Neural progenitor cell (in vitro differentiated cells): ENCODE data around the gene SUN1. TPM values are rescaled to one million over a fixed set of nuclear protein-coding genes. Genes with fewer than 3 reads are reported as not detected.

ENCODE experiments used
- DNase-seq: peaks from one replicate; pipeline ENCODE4 v3.0.0-alpha.2; 2016; ENCODE audit warnings: low spot score
- H2AFZ ChIP-seq: fragments of 200-600 bp; sonication (generic); replicated peaks from 2 replicates; pipeline ENCODE4 v1.6.1; 2016; ENCODE audit warnings: antibody characterized with exemption
- H3F3A ChIP-seq: fragments of 200-600 bp; sonication (generic); 2 replicates; pipeline ENCODE4 v1.6.1; 2016; ENCODE audit warnings: antibody characterized with exemption, low read depth
- H3K27ac ChIP-seq: fragments of 200-600 bp; sonication (generic); 2 replicates; pipeline ENCODE4 v1.5.1; 2016; ENCODE audit warnings: mild to moderate bottlenecking
- H3K27me3 ChIP-seq: fragments of 200-600 bp; sonication (generic); 2 replicates; pipeline ENCODE4 v1.6.1; 2016; ENCODE audit warnings: mild to moderate bottlenecking, moderate library complexity
- H3K36me3 ChIP-seq: fragments of 200-600 bp; sonication (generic); 2 replicates; pipeline ENCODE4 v1.5.1; 2016
- H3K4me1 ChIP-seq: fragments of 200-600 bp; sonication (generic); 2 replicates; pipeline ENCODE4 v1.6.1; 2016; ENCODE audit warnings: mixed run types
- H3K4me2 ChIP-seq: fragments of 200-600 bp; sonication (generic); 2 replicates; pipeline ENCODE4 v1.6.1; 2016
- H3K4me3 ChIP-seq: fragments of 200-600 bp; sonication (generic); 2 replicates; pipeline ENCODE4 v1.5.1; 2016
- H3K79me2 ChIP-seq: fragments of 200-600 bp; sonication (generic); 2 replicates; pipeline ENCODE4 v1.6.1; 2016; ENCODE audit warnings: low read depth
- H3K9ac ChIP-seq: fragments of 200-600 bp; sonication (generic); 2 replicates; pipeline ENCODE4 v1.6.1; 2016
- H3K9me3 ChIP-seq: fragments of 200-600 bp; sonication (generic); 2 replicates; pipeline ENCODE4 v1.5.1; 2016; ENCODE audit warnings: low read depth
- H4K20me1 ChIP-seq: fragments of 200-600 bp; sonication (generic); 2 replicates; pipeline ENCODE4 v1.6.1; 2016; ENCODE audit warnings: low read depth
- H3K27ac Mint-ChIP-seq: 3 replicates; pipeline ENCODE4 v1.8.0; 2021; ENCODE audit warnings: mixed read lengths
- H3K27me3 Mint-ChIP-seq: 2 replicates; pipeline ENCODE4 v1.8.0; 2022; ENCODE audit warnings: low read depth, mild to moderate bottlenecking, inconsistent platforms, moderate library complexity, mixed read lengths; ENCODE audit not compliant: insufficient read depth
- H3K36me3 Mint-ChIP-seq: 3 replicates; pipeline ENCODE4 v1.8.0; 2021; ENCODE audit warnings: mixed read lengths
- H3K4me1 Mint-ChIP-seq: 3 replicates; pipeline ENCODE4 v1.8.0; 2021; ENCODE audit warnings: mixed read lengths
- H3K4me3 Mint-ChIP-seq: 3 replicates; pipeline ENCODE4 v1.8.0; 2021; ENCODE audit warnings: mild to moderate bottlenecking, moderate library complexity, mixed read lengths
- H3K9me3 Mint-ChIP-seq: 3 replicates; pipeline ENCODE4 v1.8.0; 2020; ENCODE audit warnings: mixed read lengths
- EZH2 ChIP-seq: fragments of 200-600 bp; sonication (generic); IDR thresholded peaks from 2 replicates; pipeline ENCODE4 v1.6.1; 2017; ENCODE audit warnings: antibody characterized with exemption, mild to moderate bottlenecking, moderate library complexity
- EZH2phosphoT487 ChIP-seq: fragments of 200-600 bp; sonication (generic); IDR thresholded peaks from 2 replicates; pipeline ENCODE4 v1.6.1; 2017; ENCODE audit warnings: antibody characterized with exemption
- total RNA-seq: library from RNA; depleted of rRNA; stranded (reverse); fragments of >200 nt; gene quantifications from 2 replicates; pipeline ENCODE4 v1.2.3, GENCODE V29; 2015; ENCODE audit warnings: low replicate concordance
- TF ChIP-seq, protein P1 (sequence below): fragments of 200-600 bp; sonication (generic); IDR thresholded peaks from 2 replicates; pipeline ENCODE4 v1.5.1; 2017; ENCODE audit warnings: antibody characterized with exemption, mild to moderate bottlenecking

Gene SUN1
- total RNA-seq, 1 donor from 2014 or later = 104 TPM

DNA sequence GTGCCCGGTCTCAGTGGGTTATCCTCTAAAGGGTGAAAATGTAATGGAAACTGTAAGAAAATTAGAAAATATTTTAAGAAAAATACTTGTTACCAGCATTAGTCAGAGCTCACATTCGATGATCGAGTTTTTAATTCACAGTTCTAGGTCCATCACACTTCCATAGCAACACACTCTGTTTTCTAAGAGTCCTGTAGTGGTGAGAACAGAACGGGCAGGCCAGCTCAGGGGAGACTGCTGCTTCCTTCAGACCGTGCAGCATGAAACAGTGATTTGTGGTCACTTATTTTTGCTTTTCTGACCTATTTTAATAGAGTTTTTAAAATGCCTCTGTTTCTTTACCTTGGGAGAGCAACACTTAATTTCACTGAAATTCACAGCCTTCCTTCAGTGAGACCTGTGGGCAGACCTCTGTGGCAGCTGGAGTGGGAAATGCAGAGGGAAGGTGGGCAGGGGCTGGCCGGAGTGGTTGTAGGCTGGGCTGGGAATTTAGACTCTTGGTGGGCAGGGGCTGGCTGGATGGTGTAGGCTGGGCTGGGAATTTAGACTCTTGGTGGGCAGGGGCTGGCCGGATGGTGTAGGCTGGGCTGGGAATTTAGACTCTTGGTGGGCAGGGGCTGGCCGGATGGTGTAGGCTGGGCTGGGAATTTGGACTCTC is 1.5 kb downstream of the SUN1 start:
- H3K4me1 Mint-ChIP-seq = peaks cover 22% of the 10 kb centered on the region

DNA sequence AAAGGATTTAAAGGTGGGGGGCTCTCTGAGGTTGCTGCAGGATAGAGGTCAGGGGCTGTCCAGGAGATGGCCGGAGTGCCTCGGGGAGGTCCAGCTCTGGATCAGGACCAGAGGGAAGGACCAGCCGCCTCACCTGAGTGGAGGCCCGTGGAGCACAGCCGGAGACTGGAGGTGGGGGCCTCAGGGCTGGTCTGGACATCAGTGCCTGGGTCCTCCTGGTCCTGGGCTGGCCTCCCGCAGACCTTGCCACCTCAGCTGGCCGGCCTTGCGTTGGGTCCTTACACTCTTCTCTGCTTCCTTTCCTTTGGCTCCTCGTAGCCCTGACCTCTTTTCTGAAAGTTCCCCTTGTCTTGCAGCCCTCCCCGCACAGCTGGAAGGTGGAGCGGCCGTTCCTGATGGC is 2.0 kb downstream of the SUN1 start:
- H3K36me3 Mint-ChIP-seq = peaks cover 5% of the 10 kb centered on the region
- H3F3A ChIP-seq = no peaks in the 10 kb centered on the region
- H4K20me1 ChIP-seq = peaks cover 80% of the 10 kb centered on the region
- no peak overlapping the region for H3K9ac ChIP-seq
- no peaks in the 10 kb centered on the region for H3K4me1 ChIP-seq
- DNase-seq = no peak
- H3K79me2 ChIP-seq = peaks cover 92% of the 10 kb centered on the region
- no peak overlapping the region for H3K4me2 ChIP-seq
- TF ChIP-seq, protein P1, sequence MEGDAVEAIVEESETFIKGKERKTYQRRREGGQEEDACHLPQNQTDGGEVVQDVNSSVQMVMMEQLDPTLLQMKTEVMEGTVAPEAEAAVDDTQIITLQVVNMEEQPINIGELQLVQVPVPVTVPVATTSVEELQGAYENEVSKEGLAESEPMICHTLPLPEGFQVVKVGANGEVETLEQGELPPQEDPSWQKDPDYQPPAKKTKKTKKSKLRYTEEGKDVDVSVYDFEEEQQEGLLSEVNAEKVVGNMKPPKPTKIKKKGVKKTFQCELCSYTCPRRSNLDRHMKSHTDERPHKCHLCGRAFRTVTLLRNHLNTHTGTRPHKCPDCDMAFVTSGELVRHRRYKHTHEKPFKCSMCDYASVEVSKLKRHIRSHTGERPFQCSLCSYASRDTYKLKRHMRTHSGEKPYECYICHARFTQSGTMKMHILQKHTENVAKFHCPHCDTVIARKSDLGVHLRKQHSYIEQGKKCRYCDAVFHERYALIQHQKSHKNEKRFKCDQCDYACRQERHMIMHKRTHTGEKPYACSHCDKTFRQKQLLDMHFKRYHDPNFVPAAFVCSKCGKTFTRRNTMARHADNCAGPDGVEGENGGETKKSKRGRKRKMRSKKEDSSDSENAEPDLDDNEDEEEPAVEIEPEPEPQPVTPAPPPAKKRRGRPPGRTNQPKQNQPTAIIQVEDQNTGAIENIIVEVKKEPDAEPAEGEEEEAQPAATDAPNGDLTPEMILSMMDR = no peak
- TF ChIP-seq EZH2 (no peak), EZH2phosphoT487 (no peak)
- H3K36me3 ChIP-seq = no peaks in the 10 kb centered on the region
- no peaks in the 10 kb centered on the region for H3K9me3 ChIP-seq
- no peaks in the 10 kb centered on the region for H3K9me3 Mint-ChIP-seq
- no peak overlapping the region for H3K27ac ChIP-seq
- H2AFZ ChIP-seq = no peak overlapping the region
- no peaks in the 10 kb centered on the region for H3K27me3 ChIP-seq
- no peak overlapping the region for H3K4me3 ChIP-seq
- H3K27me3 Mint-ChIP-seq = no peaks in the 10 kb centered on the region
- H3K4me3 Mint-ChIP-seq = no peak overlapping the region
- peak overlapping the region; percentile 74 for H3K27ac Mint-ChIP-seq
- peaks cover 20% of the 10 kb centered on the region for H3K4me1 Mint-ChIP-seq

More for the DNA sequence above, 1.5 kb downstream of the SUN1 start:
- no peak overlapping the region for H3K27ac ChIP-seq
- Mint-ChIP-seq H3K9me3 (no peaks in the 10 kb centered on the region), H3K36me3 (peaks cover 4% of the 10 kb centered on the region), H3K27ac (peak overlapping the region; percentile 72), H3K27me3 (no peaks in the 10 kb centered on the region), H3K4me3 (no peak overlapping the region)
- DNase-seq = no peak
- H3K27me3 ChIP-seq = no peaks in the 10 kb centered on the region
- no peak overlapping the region for H3K4me3 ChIP-seq
- H3K9ac ChIP-seq = no peak overlapping the region
- TF ChIP-seq, protein P1 = no peak
- TF ChIP-seq EZH2 (no peak), EZH2phosphoT487 (no peak)
- peaks cover 84% of the 10 kb centered on the region for H4K20me1 ChIP-seq
- H2AFZ ChIP-seq = no peak overlapping the region
- H3F3A ChIP-seq = no peaks in the 10 kb centered on the region
- H3K36me3 ChIP-seq = no peaks in the 10 kb centered on the region
- H3K4me1 ChIP-seq = no peaks in the 10 kb centered on the region
- H3K9me3 ChIP-seq = no peaks in the 10 kb centered on the region
- H3K4me2 ChIP-seq = no peak overlapping the region
- H3K79me2 ChIP-seq = peaks cover 98% of the 10 kb centered on the region

DNA sequence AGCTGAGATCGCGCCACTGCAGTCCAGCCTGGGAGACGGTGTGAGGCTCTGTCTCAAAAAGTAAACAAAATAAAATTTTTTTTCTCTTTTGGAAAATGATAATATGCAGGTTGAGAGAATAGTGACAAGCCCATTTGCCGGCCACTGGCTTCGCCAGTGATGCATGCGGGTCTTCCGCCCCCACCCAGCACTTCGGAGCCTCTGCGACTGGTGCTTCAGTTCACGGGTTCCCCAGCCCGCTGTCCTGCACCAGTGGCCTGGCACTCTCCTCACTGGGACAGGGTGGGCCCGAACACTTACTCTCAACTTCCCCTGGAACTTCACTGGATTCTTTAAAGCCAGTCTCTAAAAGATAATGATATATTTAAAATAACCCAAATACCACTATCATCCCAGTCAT is 2.7 kb downstream of the SUN1 start:
- Histone ChIP-seq H3K27ac (no peak overlapping the region), H3K9me3 (no peaks in the 10 kb centered on the region), H2AFZ (no peak overlapping the region), H3K79me2 (peaks cover 89% of the 10 kb centered on the region), H3K4me1 (no peaks in the 10 kb centered on the region), H3K9ac (no peak overlapping the region), H3K4me3 (no peak overlapping the region), H4K20me1 (peaks cover 75% of the 10 kb centered on the region), H3K27me3 (no peaks in the 10 kb centered on the region), H3F3A (no peaks in the 10 kb centered on the region), H3K4me2 (no peak overlapping the region), H3K36me3 (no peaks in the 10 kb centered on the region)
- Mint-ChIP-seq H3K36me3 (peaks cover 10% of the 10 kb centered on the region), H3K4me3 (no peak overlapping the region), H3K4me1 (peaks cover 20% of the 10 kb centered on the region), H3K27ac (no peak overlapping the region), H3K9me3 (no peaks in the 10 kb centered on the region), H3K27me3 (peaks cover 4% of the 10 kb centered on the region)
- TF ChIP-seq EZH2phosphoT487 (no peak), EZH2 (no peak)
- TF ChIP-seq, protein P1 = no peak
- DNase-seq = no peak
